OCI-M2 (cell line): ENCODE measurements around the gene KRT76.

Experiments
- DNase-seq: peaks from one replicate; lab custom pipeline; 2025; ENCODE audit not compliant: unreplicated experiment; lab: John Stamatoyannopoulos, UW

Gene KRT76

DNA sequence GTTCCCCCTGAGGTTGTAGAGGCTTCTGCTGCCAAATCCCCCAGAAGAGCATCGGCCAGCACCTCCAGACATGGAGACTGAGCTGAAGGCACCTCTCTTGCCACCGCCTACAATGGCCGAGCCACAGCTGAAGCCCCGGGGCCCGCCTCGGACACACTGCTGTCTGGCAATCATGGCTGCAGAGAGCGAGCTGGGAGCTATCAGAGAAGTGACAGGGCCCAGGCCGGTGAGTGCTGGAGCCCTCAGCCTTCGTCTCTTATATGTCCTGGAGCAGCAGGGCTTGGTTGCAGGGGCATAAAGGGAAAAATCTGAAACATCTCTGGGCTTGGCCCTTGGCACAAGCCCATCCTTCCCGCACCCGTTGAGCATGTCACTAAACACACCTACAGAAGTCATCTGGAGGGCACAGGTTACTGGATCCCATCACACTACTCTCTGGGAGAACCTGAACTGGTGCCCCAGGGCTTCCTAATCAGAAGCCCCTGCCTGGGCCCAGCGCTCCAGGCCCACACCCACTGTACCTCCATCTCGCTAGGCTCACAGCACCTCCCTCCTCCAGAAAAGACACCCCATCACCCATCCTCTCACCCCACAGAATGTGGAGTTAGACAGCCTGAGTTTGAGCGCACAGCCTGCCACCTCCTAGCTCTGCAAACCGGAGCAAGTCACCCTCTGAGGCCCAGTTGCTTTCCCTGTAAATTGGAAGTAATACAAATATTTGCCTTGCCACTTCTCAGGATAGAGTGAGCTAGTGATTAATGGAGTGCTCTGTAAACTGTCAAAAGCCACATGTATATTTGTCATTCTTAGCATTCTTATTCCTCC is 37.0 kb upstream of the KRT76 start, which contains the start of gene KRT4:
KRT4 (minus strand) TSS at position 232 of the 825 bp plus-strand sequence; CDS start at position 174, 58 bp downstream.
- no peak for DNase-seq

DNA sequence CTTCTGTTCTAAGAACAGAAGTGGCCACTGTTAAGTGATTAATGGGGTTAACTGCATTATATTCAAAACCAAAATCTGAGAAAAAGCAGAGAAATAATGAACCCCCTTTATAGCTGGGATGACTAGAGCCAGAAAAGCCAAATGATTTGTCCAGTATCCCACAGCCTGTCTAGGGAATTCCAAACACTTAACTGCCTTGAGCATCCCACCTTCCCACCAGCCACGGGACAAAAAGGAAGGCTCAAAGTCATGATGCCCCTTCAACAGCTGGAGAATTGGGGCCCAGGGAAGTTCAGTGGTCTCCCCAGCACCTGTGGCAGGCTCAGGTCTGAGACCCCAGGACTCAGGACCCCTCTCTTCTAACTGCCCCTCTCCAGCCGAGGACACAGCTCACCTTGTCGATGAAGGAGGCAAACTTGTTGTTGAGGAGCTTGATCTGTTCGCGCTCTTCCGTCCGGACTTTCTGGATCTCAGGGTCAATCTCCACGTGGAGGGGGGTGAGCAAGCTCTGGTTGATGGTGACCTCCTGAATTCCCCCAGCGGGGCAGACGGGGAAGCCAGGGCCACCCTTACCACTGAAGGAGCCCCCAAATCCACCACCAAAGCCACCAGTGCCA is 36.2 kb upstream of the KRT76 start:
- no peak for DNase-seq

DNA sequence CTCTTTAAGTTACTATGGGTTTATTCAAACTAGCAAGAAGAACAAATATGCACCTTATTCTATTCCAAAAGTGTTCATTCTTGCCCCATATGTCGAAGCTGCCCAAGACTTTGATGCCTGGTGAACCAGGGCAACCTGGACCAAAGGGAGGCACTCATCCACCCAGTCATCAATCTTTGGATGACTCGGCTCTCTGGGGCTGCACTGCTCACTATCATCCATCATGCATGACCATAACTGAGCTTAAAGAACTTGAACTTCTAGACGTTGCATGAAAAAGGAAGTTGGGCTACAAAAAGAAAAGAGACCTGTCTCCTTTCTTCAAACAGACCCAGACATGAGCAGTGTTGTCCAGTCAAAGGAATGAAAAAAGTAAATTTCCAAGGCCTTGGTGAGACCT is 35.6 kb upstream of the KRT76 start:
- no peak for DNase-seq

GRCh38 chr12:52812073-52812400 is 34.9 kb upstream of the KRT76 start:
- no peak for DNase-seq

DNA sequence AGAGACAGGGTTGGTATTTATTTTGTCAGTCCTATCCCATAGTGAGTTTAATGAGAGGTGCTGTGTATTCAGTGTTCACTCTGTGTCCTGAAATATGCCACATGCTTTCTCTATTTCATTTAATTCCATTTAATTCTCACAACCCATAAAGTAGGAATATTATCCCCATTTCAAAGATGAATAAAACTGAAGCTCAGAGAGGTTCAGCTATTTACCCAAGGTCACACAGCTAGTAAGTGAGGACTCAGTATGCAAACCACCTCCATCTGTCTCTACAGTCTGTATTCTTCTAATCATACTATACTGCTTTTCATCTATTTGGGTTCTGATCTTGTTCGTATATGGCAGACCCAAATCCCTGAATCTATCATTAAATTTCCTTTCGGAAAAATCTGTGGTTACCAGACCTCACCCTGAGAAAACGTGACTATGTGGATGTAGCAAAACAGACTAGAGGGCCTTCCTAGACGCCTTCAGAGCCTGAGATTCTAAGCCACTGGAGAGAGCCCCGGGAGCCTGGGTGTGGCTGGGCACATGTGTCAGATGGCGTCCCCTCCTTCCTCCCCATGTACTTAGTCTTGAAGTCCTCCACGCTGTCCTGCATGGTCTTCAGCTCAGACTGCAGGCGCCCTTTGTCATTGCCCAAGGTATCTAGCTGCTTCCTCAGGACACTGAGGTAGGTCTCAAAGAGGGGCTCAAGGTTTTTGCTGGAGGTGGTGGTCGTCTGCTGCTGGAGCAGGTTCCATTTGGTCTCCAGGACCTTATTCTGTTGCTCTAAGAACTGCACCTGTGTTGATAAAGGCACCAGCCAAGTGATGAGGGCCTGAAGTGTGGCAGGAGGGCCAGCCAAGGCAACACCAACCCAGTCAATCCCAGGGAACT is 34.3 kb upstream of the KRT76 start:
- no peak for DNase-seq

- DNase-seq = no peak
These were observed 33.4 kb upstream of the KRT76 start for GRCh38 chr12:52810554-52810953.

- DNase-seq = no peak
These were observed 32.0 kb upstream of the KRT76 start for GRCh38 chr12:52809166-52809565.

- DNase-seq = no peak
These were observed 31.5 kb upstream of the KRT76 start for GRCh38 chr12:52808573-52809160.

DNA sequence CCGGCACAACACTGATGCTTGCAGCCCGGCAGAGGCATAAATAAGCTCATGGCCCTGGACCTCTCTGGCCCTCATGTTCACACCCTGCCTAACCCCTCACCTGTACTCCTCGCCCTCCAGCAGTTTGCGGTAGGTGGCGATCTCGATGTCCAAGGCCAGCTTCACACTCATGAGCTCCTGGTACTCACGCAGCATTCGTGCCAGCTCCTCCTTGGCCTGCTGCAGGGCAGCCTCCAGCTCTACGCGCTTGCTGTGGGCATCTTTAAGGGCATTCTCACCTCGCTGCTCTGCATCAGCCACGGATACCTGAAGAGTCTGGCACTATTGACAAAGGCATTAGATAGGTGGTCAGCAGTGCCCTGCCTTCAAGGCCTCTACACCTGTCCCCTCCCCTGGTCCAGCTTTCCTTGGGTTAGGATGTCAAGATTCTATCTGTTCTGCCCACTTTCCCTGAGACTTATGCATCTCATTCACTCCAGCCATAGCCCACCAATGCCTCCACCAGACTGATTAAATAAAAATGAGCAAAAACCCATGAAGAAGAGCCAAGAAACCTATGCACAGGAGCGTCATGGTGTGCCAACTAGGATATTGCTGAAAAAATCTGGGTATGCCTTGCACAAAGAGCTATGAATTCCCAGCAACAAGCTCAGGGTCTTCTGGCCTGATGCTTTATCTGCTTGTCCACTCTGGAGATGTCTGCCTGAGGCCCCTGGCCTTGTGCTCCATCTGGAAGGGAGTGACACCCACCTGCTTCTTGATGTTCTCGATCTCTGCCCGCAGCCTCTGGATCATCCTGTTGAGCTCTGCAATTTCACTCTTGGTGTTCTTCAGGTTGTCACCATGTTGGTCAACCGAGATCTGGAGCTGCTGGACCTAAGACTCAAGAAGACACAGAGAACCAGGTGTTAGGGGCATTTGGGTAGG is 30.7 kb upstream of the KRT76 start:
- DNase-seq = no peak

GRCh38 chr12:52806821-52807543 is 29.8 kb upstream of the KRT76 start:
- DNase-seq = no peak

DNA sequence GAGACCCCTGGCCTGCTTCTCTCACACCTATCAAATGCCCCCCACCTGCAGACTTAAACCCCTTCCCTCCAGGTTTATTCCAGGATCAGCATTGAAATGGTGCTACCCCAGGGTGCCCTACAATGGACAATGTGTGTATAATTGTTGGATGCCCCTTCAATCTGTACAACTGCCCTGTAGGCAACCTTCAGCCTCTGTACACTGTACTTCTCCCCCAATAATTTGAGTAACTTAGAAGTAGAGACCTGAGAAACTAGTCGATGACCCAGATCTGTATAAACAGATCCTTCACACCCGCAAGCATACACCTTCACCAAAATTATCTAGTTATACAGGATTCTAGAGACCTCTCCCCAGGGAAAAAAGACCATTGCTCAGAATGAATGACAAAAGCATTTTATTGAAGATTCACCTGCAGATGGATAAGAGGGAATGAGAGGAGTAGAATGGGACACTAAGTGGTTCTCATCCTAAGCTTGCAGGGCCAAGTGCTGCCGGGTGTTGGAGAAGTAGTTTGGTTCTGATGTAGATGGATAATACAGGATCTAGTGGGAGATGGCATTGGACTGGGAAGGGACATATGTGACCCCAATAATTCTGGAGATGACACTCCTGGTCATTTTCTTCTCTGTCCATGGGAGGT is 29.1 kb upstream of the KRT76 start:
- DNase-seq = no peak

DNA sequence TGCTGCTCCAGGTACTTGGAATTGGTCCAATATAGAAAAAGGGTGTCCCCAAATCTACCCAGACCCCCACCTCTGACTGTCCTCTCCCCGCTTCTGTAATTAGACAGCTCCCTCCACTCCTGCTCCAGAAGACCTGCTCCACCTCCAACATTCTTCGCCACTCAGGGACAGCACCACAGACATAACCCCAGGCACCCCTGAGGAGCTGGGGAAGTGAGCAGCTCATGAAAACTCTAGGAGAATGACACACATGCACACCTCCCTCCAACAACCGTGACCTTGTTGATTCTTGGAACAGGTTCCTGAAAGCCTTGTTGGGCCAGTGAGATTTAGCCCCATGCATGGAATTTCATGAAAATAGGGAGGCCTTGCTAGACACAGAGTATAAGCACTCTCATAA is 28.6 kb upstream of the KRT76 start:
- no peak for DNase-seq

DNA sequence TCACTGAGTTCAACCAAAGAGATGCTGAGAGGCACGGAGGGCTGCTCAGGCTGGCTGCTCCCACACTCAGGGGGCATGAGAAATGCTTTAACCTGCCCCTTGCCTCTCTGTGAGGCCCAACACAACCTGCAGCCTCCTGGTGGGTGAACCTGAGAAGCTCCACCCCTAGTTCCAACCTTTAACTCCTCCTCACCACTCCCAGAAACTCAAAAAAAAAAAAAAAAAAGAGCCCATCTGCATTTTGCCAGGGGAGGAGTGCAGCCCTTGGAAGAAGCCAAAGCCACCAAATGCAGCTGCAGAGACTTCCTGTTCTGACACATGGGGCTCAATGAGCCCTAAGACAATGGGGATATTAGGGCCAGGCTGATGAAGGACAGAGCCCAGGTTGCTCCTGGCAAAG is 27.9 kb upstream of the KRT76 start:
- no peak for DNase-seq

GRCh38 chr12:52802442-52802841 is 25.3 kb upstream of the KRT76 start:
- DNase-seq = no peak

GRCh38 chr12:52801773-52802172 is 24.6 kb upstream of the KRT76 start:
- no peak for DNase-seq

- DNase-seq = no peak
These were observed 23.2 kb upstream of the KRT76 start for GRCh38 chr12:52800259-52800917.

DNA sequence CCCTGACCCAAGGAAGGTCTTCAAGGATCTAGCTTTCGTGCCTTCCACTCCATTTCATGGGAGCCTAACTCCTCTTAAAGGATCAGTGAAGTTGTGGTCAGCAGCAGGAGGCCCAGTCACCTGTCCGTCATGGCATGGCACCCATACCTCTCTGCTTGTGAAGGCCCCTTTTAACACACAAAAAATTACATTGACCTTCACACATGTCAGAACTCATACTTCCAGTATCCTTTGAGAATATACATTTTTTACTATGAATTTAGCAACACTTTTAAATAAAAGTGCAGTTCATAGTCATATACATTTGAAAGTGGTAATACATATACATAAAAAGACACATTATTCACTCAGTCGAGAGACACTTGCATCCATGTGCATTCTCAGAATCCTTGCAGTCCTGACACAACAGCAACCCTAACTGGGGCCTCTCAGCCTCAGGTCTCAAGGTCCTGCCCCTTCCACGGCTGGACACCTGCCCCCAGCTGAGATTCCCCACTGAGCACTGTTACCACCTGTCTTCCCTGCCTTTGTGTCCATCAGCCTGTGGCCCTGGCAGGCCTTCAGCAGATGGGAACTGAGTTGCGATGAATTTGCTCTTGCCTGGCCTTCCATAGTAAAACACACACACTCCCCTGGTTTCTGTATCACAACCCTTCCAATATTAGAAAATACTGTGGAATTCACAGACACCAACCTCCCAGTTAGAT is 22.5 kb upstream of the KRT76 start:
- DNase-seq = no peak
